Measurements from ENCODE around the gene PDZD2. TPM values are rescaled to one million over a fixed set of nuclear protein-coding genes. Genes with fewer than 3 reads are reported as not detected.
"Not testable (repeated sequence)": the region's sequence is repeated elsewhere in the genome, so short reads cannot be mapped to it uniquely, and the experiment has no call there.

Gene PDZD2
- total RNA-seq, 1 experiment from 2014 or later = 0.26 TPM

GRCh38 chr5:31748458-31749172 is 109.7 kb downstream of the PDZD2 start:
- no peak for DNase-seq (ENCODE audit: low read depth, low spot score)
- in situ Hi-C loops (cut with HindIII; ENCODE audit: low pct_unique_long_range_greater_than_20kb, low sequenced_read_pairs) = no loop called here

DNA sequence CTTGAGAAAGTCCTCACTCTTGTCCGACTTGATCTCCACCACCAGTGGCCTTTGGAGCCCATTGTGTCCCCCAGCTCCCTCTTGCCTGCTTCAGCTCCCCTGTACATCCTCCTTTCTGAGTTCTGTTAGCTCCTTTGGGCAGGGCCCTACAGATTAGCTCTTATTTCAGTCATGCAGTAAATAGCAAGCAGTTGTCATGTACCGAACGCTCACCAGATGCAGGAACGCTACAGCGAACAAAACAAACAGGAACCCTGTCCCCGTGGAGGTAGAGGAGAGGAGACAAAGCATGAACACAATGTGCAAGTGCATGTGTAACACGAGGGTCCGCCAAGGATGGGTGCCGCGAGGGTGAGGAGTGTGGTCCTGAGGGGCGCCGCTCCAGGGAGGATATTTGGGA is 111.3 kb downstream of the PDZD2 start:
- DNase-seq (ENCODE audit: low read depth, low spot score) = no peak
- in situ Hi-C loops (cut with HindIII; ENCODE audit: low pct_unique_long_range_greater_than_20kb, low sequenced_read_pairs) = no loop called here

DNA sequence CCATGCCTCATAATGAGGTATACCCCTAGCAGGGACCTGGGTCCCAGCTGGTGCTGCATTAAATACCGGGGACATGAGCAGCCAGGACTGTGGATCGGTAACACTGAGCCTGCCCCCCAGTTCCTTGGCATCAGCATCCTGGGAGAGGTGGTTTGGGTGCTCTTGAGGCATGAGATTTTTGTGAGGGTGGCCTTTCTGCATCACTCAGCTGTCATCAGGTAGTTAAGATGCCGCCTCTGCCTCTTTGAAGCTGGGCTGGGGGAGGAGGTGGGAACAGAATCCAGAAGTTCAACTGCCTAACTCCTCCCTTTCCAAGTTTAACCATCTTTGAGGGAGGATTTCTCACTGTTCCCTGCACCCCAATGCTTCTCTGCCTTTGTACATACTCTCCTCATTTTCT is 112.7 kb downstream of the PDZD2 start:
- in situ Hi-C loops (cut with HindIII; ENCODE audit: low pct_unique_long_range_greater_than_20kb, low sequenced_read_pairs) = no loop called here
- no peak for DNase-seq (ENCODE audit: low read depth, low spot score)

- DNase-seq (ENCODE audit: low read depth, low spot score) = no peak
- in situ Hi-C loops (cut with HindIII; ENCODE audit: low pct_unique_long_range_greater_than_20kb, low sequenced_read_pairs) = no loop called here
Observed at GRCh38 chr5:31753700-31754357, 114.9 kb downstream of the PDZD2 start.

DNA sequence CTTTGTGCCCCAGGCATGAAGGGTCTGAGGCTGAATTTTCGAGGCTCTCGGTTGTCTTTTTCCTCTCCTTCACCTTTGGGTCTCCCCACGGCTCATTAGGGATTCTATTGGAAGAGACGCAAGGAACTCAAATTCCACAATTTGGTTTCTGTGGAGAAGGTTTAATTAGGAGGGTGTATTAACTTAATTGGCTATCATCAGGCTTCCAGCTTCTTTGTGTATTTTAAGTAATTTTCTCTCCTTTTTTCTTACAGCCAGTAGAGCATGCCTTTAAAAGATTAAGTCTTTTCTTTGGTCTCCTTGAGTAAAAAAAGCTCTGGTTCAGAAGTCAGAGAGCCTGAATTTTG is 115.4 kb downstream of the PDZD2 start:
- in situ Hi-C loops (cut with HindIII; ENCODE audit: low pct_unique_long_range_greater_than_20kb, low sequenced_read_pairs) = no loop called here
- DNase-seq (ENCODE audit: low read depth, low spot score) = no peak

DNA sequence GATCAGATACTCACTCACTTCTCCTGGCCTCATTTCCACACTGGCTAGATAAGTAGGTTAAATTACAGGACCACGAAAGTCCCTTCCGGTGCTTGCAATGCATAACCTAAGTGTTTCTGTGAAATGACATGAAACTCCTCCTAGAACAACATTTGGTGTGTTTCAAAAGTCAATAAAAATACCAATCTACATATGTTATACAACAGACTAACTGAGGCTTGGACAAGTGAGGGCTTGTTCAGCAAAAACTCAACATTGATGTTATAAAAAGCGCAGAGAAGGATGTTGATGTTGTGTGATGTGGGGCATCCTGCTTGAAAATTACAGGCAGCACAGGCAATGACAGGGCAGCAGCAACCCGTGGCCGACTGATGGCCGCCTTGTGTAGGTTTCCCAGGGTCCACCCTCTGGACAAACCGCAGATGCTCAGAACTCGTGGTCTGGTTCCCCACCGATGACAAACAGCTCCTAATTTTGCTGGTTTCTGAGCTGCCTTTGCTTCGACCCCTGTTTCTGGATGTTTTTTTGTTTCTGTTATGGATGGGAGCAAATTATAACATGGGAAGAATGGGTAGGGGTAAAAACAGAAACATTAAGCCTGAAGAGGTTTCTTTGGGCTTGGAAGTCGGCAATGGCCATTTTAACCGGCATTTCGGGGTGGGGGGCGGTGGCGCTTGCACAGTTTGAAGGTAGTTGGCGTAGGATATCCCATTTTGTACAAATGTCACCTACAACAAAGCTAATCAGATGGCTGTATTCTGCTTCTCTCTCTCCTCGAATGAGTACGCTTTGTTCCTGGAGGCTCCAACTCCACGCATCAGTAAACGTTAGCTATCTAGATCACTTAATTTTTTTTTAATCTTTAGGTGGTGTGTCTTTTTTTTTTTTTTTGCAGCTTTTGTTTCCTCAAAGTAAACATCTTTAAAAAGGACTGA is 116.1 kb downstream of the PDZD2 start:
- in situ Hi-C loops (cut with HindIII; ENCODE audit: low pct_unique_long_range_greater_than_20kb, low sequenced_read_pairs) = no loop called here
- peak; percentile 26 for DNase-seq (ENCODE audit: low read depth, low spot score)

GRCh38 chr5:31755676-31756230 is 116.8 kb downstream of the PDZD2 start:
- in situ Hi-C loops (cut with HindIII; ENCODE audit: low pct_unique_long_range_greater_than_20kb, low sequenced_read_pairs) = no loop called here
- no peak for DNase-seq (ENCODE audit: low read depth, low spot score)

- in situ Hi-C loops (cut with HindIII; ENCODE audit: low pct_unique_long_range_greater_than_20kb, low sequenced_read_pairs) = no loop called here
- no peak for DNase-seq (ENCODE audit: low read depth, low spot score)
Observed at GRCh38 chr5:31757806-31758205, 118.9 kb downstream of the PDZD2 start.

- in situ Hi-C loops (cut with HindIII; ENCODE audit: low pct_unique_long_range_greater_than_20kb, low sequenced_read_pairs) = no loop called here
- DNase-seq (ENCODE audit: low read depth, low spot score) = no peak
Observed at GRCh38 chr5:31758803-31759425, 120.0 kb downstream of the PDZD2 start.

DNA sequence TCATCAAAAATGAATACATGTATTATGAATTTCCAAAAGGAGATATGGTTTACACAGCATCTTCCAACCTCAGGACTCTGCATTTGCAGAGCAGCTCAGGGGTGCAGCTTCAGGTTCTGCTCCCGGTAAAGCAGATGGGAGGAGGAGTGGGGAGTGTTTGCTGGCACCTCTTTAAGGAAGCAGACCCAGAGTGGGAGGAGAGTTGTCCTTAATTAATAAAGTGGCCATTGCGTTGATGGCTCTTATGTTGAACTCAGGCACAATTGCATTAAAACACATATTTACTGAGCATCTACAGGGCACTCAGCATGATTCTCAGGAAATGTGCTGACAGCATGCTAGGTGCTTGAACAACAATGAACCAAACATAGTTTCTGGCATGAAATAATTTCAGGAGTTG is 121.0 kb downstream of the PDZD2 start:
- no peak for DNase-seq (ENCODE audit: low read depth, low spot score)
- in situ Hi-C loops (cut with HindIII; ENCODE audit: low pct_unique_long_range_greater_than_20kb, low sequenced_read_pairs) = no loop called here

GRCh38 chr5:31761877-31762276 is 122.9 kb downstream of the PDZD2 start:
- in situ Hi-C loops (cut with HindIII; ENCODE audit: low pct_unique_long_range_greater_than_20kb, low sequenced_read_pairs) = no loop called here
- DNase-seq (ENCODE audit: low read depth, low spot score) = no peak

GRCh38 chr5:31763424-31763823 is 124.5 kb downstream of the PDZD2 start:
- in situ Hi-C loops (cut with HindIII; ENCODE audit: low pct_unique_long_range_greater_than_20kb, low sequenced_read_pairs) = no loop called here
- DNase-seq (ENCODE audit: low read depth, low spot score) = no peak

GRCh38 chr5:31764687-31765086 is 125.8 kb downstream of the PDZD2 start:
- in situ Hi-C loops (cut with HindIII; ENCODE audit: low pct_unique_long_range_greater_than_20kb, low sequenced_read_pairs); DNase-seq (ENCODE audit: low read depth, low spot score): not testable (repeated sequence)

GRCh38 chr5:31767335-31768031 is 128.6 kb downstream of the PDZD2 start:
- DNase-seq (ENCODE audit: low read depth, low spot score) = no peak
- in situ Hi-C loops (cut with HindIII; ENCODE audit: low pct_unique_long_range_greater_than_20kb, low sequenced_read_pairs) = no loop called here

DNA sequence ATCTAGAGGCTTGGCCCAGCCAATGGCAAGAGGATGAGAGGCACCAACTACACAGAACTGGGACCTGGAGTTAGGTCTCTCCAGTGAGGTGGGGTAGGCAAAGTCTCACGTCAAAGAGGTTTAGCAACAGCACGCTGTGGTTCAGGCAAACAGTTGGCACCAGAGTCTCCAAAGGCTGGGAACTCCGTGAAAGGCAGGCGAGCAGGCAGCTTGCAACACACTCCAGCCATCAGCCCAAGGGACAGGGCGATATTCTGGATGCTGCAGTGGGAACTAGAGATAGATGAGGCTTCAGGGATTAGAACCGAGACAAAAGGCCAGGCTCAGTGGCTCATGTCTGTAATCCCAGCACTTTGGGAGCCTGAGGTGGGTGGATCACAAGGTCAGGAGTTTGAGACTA is 129.1 kb downstream of the PDZD2 start:
- no peak for DNase-seq (ENCODE audit: low read depth, low spot score)
- in situ Hi-C loops (cut with HindIII; ENCODE audit: low pct_unique_long_range_greater_than_20kb, low sequenced_read_pairs) = no loop called here

GRCh38 chr5:31768784-31769183 is 129.9 kb downstream of the PDZD2 start:
- in situ Hi-C loops (cut with HindIII; ENCODE audit: low pct_unique_long_range_greater_than_20kb, low sequenced_read_pairs) = no loop called here

GRCh38 chr5:31769530-31769929 is 130.6 kb downstream of the PDZD2 start:
- in situ Hi-C loops (cut with HindIII; ENCODE audit: low pct_unique_long_range_greater_than_20kb, low sequenced_read_pairs) = no loop called here
- DNase-seq (ENCODE audit: low read depth, low spot score) = no peak

More at GRCh38 chr5:31768784-31769183, 129.9 kb downstream of the PDZD2 start:
- no peak for DNase-seq (ENCODE audit: low read depth, low spot score)
